ENCODE results near the gene GRAMD1A. TPM values are rescaled to one million over a fixed set of nuclear protein-coding genes. Genes with fewer than 3 reads are reported as not detected.

GRAMD1A gene
- total and polyA plus RNA-seq, 9 of the 15 experiments (the other 6 are each of a cell fraction or from before 2014, with no cell fraction given), result 1.4 to 63.8 (median 38.5) TPM

DNA sequence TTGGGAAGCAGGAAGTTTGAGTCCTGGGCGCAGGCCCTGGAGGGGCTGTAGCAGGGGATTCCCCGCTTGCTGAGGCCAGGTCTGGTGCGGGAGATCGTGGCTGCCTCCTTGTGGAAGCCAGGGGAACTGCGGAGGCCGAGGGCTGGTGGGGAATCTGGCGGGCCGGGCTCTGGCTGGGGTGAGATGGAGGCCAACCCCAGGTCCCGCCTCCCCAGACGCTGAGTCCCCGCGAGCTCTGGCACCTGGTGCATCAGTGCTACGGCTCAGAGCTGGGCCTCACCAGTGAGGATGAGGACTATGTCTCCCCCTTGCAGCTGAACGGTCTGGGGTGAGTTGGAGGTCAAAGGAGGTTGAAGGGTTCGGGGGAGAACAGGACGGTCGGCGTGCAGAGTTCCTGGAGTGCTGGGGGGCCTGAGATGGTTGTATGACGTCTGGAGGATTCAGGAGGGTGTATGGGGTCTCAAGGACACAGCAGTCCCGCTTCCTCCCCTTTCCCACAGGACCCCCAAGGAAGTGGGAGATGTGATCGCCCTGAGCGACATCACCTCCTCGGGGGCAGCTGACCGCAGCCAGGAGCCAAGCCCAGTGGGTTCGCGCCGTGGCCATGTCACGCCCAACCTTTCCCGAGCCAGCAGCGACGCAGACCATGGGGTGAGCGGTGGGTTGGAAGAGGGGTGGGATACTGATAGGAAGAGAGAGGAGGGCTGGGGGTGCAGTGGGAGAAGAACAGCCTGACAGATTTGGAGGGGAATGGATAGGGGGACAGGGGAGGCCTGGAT, 13.1 kb downstream of the GRAMD1A start (continued):
- TF ChIP-seq, protein P1, sequence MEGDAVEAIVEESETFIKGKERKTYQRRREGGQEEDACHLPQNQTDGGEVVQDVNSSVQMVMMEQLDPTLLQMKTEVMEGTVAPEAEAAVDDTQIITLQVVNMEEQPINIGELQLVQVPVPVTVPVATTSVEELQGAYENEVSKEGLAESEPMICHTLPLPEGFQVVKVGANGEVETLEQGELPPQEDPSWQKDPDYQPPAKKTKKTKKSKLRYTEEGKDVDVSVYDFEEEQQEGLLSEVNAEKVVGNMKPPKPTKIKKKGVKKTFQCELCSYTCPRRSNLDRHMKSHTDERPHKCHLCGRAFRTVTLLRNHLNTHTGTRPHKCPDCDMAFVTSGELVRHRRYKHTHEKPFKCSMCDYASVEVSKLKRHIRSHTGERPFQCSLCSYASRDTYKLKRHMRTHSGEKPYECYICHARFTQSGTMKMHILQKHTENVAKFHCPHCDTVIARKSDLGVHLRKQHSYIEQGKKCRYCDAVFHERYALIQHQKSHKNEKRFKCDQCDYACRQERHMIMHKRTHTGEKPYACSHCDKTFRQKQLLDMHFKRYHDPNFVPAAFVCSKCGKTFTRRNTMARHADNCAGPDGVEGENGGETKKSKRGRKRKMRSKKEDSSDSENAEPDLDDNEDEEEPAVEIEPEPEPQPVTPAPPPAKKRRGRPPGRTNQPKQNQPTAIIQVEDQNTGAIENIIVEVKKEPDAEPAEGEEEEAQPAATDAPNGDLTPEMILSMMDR (IDR thresholded peaks at IDR 0.05 in 2 of 3, conservative IDR thresholded peaks at IDR 0.05 in 1 of 3; ENCODE audit: insufficient read depth in 2 of 3, low read depth in 1 of 3, low read length in 3 of 3), result peak; percentile 86 to 93 (median 89)
- TF ChIP-seq GABPB1 (CRISPR knock-in tag; IDR thresholded peaks at IDR 0.05), result no peak
- TF ChIP-seq IRF2 (CRISPR knock-in tag; IDR thresholded peaks at IDR 0.05), result no peak
- TF ChIP-seq ZNF133 (CRISPR knock-in tag; IDR thresholded peaks at IDR 0.05), result no peak
- no peak for TF ChIP-seq CBFB (CRISPR knock-in tag; IDR thresholded peaks at IDR 0.05)
- no peak for TF ChIP-seq SP2 (IDR thresholded peaks at IDR 0.05; ENCODE audit: extremely low read depth, low read depth, low read length, poor library complexity, severe bottlenecking)
- TF ChIP-seq XRCC4 (IDR thresholded peaks at IDR 0.05; ENCODE audit: extremely low read depth, insufficient read depth, insufficient read length), result no peak
- TF ChIP-seq XRCC3 (IDR thresholded peaks at IDR 0.05), result no peak
- no peak for TF ChIP-seq MTA1 (IDR thresholded peaks at IDR 0.05; ENCODE audit: borderline replicate concordance)
- TF ChIP-seq RB1 (IDR thresholded peaks at IDR 0.05; ENCODE audit: low read depth), result peak; percentile 68
- peak; percentile 76 to 89 for TF ChIP-seq RAD21 (CRISPR knock-in tag; conservative IDR thresholded peaks at IDR 0.05 in 1 of 2, IDR thresholded peaks at IDR 0.05 in 1 of 2)
- TF ChIP-seq, protein P2, sequence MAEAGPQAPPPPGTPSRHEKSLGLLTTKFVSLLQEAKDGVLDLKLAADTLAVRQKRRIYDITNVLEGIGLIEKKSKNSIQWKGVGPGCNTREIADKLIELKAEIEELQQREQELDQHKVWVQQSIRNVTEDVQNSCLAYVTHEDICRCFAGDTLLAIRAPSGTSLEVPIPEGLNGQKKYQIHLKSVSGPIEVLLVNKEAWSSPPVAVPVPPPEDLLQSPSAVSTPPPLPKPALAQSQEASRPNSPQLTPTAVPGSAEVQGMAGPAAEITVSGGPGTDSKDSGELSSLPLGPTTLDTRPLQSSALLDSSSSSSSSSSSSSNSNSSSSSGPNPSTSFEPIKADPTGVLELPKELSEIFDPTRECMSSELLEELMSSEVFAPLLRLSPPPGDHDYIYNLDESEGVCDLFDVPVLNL (CRISPR knock-in tag; IDR thresholded peaks at IDR 0.05; ENCODE audit: low read depth), result no peak
- no peak for TF ChIP-seq CBFA2T3 (IDR thresholded peaks at IDR 0.05)
- no peak for TF ChIP-seq OTX1 (CRISPR knock-in tag; IDR thresholded peaks at IDR 0.05)
- TF ChIP-seq, protein P3, sequence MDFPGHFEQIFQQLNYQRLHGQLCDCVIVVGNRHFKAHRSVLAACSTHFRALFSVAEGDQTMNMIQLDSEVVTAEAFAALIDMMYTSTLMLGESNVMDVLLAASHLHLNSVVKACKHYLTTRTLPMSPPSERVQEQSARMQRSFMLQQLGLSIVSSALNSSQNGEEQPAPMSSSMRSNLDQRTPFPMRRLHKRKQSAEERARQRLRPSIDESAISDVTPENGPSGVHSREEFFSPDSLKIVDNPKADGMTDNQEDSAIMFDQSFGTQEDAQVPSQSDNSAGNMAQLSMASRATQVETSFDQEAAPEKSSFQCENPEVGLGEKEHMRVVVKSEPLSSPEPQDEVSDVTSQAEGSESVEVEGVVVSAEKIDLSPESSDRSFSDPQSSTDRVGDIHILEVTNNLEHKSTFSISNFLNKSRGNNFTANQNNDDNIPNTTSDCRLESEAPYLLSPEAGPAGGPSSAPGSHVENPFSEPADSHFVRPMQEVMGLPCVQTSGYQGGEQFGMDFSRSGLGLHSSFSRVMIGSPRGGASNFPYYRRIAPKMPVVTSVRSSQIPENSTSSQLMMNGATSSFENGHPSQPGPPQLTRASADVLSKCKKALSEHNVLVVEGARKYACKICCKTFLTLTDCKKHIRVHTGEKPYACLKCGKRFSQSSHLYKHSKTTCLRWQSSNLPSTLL (IDR thresholded peaks at IDR 0.05), result no peak
- peak; percentile 68; the same call in 1 of the 2 replicates for TF ChIP-seq CC2D1A (IDR thresholded peaks at IDR 0.05)
- TF ChIP-seq MYC (IDR thresholded peaks at IDR 0.05; ENCODE audit: low read depth, low read length), result peak; percentile 31; the same call in 1 of the 2 replicates
- no peak for TF ChIP-seq MYC (CRISPR knock-in tag; IDR thresholded peaks at IDR 0.05; ENCODE audit: borderline replicate concordance, low read depth)
- TF ChIP-seq TEAD2 (tag; IDR thresholded peaks at IDR 0.05), result no peak
